ENCODE results near the gene SERPING1. TPM values are rescaled to one million over a fixed set of nuclear protein-coding genes. Genes with fewer than 3 reads are reported as not detected.

The SERPING1 gene
- total RNA-seq, 2 donors from 2014 or later, result 88.7 to 205 TPM

DNA sequence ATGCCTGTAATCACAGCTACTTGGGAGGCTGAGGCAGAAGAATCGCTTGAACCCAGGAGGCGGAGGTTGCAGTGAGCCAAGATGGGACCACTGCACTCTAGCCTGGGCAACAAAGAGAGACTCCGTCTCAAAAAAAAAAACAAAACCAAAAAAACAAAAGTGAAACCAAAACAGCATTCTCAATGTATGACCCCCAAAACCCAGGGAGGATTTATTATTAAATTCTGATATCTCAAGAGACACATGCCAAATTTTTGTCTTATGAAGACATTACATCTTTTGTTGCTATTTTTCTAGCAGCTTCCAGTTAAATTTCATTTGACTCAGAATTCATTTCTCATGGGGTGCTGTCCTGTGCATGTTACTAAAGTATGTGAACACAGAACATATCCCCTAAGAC is 55.2 kb downstream of the SERPING1 start:
- Histone ChIP-seq H3K36me3 (no peaks in the 10 kb centered on the region), H3K27me3 (replicated peaks; ENCODE audit: insufficient read depth) (peaks cover 5% of the 10 kb centered on the region), H3K4me3 (no peak overlapping the region), H3K27ac (no peak overlapping the region), H3K9me3 (no peaks in the 10 kb centered on the region), H3K4me1 (replicated peaks) (no peaks in the 10 kb centered on the region)
- no peak for DNase-seq (ENCODE audit: low spot score)
- WGBS, result 81% methylated on average over 3 of the region's 3 CpGs
- intact Hi-C loops (cut with DNase I), result no loop called here
- TF ChIP-seq, protein P1, sequence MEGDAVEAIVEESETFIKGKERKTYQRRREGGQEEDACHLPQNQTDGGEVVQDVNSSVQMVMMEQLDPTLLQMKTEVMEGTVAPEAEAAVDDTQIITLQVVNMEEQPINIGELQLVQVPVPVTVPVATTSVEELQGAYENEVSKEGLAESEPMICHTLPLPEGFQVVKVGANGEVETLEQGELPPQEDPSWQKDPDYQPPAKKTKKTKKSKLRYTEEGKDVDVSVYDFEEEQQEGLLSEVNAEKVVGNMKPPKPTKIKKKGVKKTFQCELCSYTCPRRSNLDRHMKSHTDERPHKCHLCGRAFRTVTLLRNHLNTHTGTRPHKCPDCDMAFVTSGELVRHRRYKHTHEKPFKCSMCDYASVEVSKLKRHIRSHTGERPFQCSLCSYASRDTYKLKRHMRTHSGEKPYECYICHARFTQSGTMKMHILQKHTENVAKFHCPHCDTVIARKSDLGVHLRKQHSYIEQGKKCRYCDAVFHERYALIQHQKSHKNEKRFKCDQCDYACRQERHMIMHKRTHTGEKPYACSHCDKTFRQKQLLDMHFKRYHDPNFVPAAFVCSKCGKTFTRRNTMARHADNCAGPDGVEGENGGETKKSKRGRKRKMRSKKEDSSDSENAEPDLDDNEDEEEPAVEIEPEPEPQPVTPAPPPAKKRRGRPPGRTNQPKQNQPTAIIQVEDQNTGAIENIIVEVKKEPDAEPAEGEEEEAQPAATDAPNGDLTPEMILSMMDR (IDR thresholded peaks at IDR 0.05), result no peak
- TF ChIP-seq POLR2AphosphoS5 (IDR thresholded peaks at IDR 0.05) (no peak), POLR2A (IDR thresholded peaks at IDR 0.05) (no peak)

GRCh38 chr11:57653163-57653562 is 55.7 kb downstream of the SERPING1 start:
- Histone ChIP-seq H3K27me3 (replicated peaks; ENCODE audit: insufficient read depth) (peaks cover 3% of the 10 kb centered on the region), H3K27ac (no peak overlapping the region), H3K4me3 (no peak overlapping the region), H3K4me1 (replicated peaks) (peaks cover 2% of the 10 kb centered on the region), H3K9me3 (no peaks in the 10 kb centered on the region), H3K36me3 (no peaks in the 10 kb centered on the region)
- no peak for TF ChIP-seq POLR2AphosphoS5 (IDR thresholded peaks at IDR 0.05)
- TF ChIP-seq, protein P1 (IDR thresholded peaks at IDR 0.05), result no peak
- no peak for TF ChIP-seq POLR2A (IDR thresholded peaks at IDR 0.05)
- DNase-seq (ENCODE audit: low spot score), result no peak
- WGBS, result 16% methylated on average over 3 of the region's 3 CpGs
- intact Hi-C loops (cut with DNase I), result no loop called here

- Histone ChIP-seq H3K36me3 (peaks cover 6 to 8% of the 10 kb centered on the region in 2 donors), H3K9me3 (no peaks in the 10 kb centered on the region), H3K27me3 (replicated peaks; ENCODE audit: insufficient read depth) (no peaks in the 10 kb centered on the region), H3K4me3 (peak overlapping the region; percentile 46 to 59), H3K27ac (peak overlapping the region; percentile 87 to 90), H3K4me1 (replicated peaks) (peaks cover 4% of the 10 kb centered on the region)
- 9% methylated on average over 5 of the region's 5 CpGs for WGBS
- DNase-seq (ENCODE audit: low spot score), result no peak
- intact Hi-C loops (cut with DNase I), result no loop called here
- TF ChIP-seq, protein P1 (IDR thresholded peaks at IDR 0.05), result no peak
- TF ChIP-seq POLR2AphosphoS5 (IDR thresholded peaks at IDR 0.05) (no peak), POLR2A (IDR thresholded peaks at IDR 0.05) (no peak)
These were observed 59.4 kb downstream of the SERPING1 start for GRCh38 chr11:57656885-57657193.

DNA sequence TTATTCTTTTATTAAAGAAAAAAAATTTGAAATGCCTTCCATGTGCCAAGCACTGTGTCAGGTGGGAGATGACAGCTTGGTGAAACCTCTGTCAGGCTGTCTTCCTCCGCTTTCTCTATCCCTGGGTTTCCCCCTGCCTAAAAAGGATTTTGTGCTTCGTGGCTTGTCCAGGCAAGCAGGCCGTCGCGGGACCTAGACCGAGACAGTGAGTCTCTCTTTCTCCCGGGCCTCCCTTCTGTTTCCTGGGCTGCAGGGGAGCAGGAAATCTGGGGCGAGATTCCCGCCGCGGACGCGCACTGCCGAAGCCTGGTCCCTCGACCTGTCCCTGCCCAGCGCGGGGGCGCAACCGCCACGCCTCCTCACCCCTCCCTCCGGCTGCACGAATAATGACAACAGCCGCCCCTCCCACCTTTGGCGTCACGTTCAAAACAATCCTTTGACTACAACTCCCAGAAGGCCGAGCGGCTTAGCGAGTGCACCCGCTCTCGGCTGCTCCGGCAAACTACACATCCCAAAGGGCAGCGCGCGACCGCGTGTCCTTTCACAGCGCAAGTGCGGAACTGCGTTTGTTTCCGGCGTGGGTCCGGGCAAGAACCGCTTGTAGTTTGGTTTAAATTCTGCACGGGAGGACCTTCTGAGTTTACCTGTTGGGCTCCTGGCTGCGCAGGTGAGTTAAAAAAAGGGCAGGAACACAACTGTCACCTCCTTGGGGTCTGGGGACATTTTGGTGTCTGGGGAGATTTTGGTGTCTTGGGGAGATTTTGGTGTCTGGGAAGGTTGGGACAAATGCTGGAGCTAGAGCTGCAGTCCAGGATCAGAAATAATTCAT is 59.9 kb downstream of the SERPING1 start, which contains the start of gene CLP1:
TSS of gene CLP1 (plus strand) at position 569 of the 829 bp plus-strand sequence. CDS start 1,715 bp downstream, outside the sequence.
- TF ChIP-seq POLR2AphosphoS5 (IDR thresholded peaks at IDR 0.05) (peak; percentile 100), POLR2A (IDR thresholded peaks at IDR 0.05) (peak; percentile 87)
- TF ChIP-seq, protein P1 (IDR thresholded peaks at IDR 0.05), result peak in 2 of 4 experiments; percentile 27 to 41
- intact Hi-C loops (cut with DNase I), result no loop called here

GRCh38 chr11:57658023-57658361 is 60.5 kb downstream of the SERPING1 start:
- 0% methylated on average over 8 of the region's 8 CpGs for WGBS
- peak overlapping the region; percentile 46 to 59 for H3K4me3 ChIP-seq
- peaks cover 4% of the 10 kb centered on the region for H3K4me1 ChIP-seq (replicated peaks)
- TF ChIP-seq POLR2A (IDR thresholded peaks at IDR 0.05) (no peak), POLR2AphosphoS5 (IDR thresholded peaks at IDR 0.05) (no peak)
- TF ChIP-seq, protein P1 (IDR thresholded peaks at IDR 0.05), result no peak
- intact Hi-C loops (cut with DNase I), result no loop called here
- H3K36me3 ChIP-seq, result peaks cover 6 to 8% of the 10 kb centered on the region in 2 donors
- H3K27me3 ChIP-seq (replicated peaks; ENCODE audit: insufficient read depth), result no peaks in the 10 kb centered on the region
- no peak for DNase-seq (ENCODE audit: low spot score)
- peak overlapping the region; percentile 56 to 87 for H3K27ac ChIP-seq
- H3K9me3 ChIP-seq, result no peaks in the 10 kb centered on the region

More for the DNA sequence above, 59.9 kb downstream of the SERPING1 start, which contains the start of gene CLP1:
- Histone ChIP-seq H3K4me3 (peak within 1 kb of the TSS; percentile 46 to 59), H3K27me3 (replicated peaks; ENCODE audit: insufficient read depth) (no peaks in the 10 kb centered on the region), H3K36me3 (peaks cover 6 to 8% of the 10 kb centered on the region in 2 donors), H3K27ac (peak within 1 kb of the TSS; percentile 87 to 90), H3K9me3 (no peaks in the 10 kb centered on the region), H3K4me1 (replicated peaks) (peaks cover 4% of the 10 kb centered on the region)
- under 1% methylated on average over 45 of the region's 45 CpGs for WGBS
- DNase-seq (ENCODE audit: low spot score), result peak; percentile 100
